ENCODE measurements around the gene TH. TPM values are rescaled to one million over a fixed set of nuclear protein-coding genes. Genes with fewer than 3 reads are reported as not detected.

Gene TH
- total and polyA plus RNA-seq, 2 of the 4 experiments (the other 2 are of a cell fraction) = 0.10 TPM; not detected in 1

GRCh38 chr11:2137202-2138067 lies 34.2 kb downstream of the TH start:
- H2BK15ac ChIP-seq (ENCODE audit: low read depth, low read length) = no peak overlapping the region
- POLR2A ChIA-PET (ENCODE audit: unreplicated experiment) = no interaction called here
- H4K5ac ChIP-seq (ENCODE audit: low read depth, low read length) = no peak overlapping the region
- H2AK9ac ChIP-seq (replicated peaks; ENCODE audit: low read depth, low read length, poor library complexity) = peak overlapping the region; percentile 88
- peak; percentile 81 for ATAC-seq (ENCODE audit: low read depth)
- dilution Hi-C loops (cut with HindIII; ENCODE audit: low sequenced_read_pairs, unreplicated experiment) (no loop called here), intact Hi-C loops (cut with micrococcal nuclease) (loop anchor here (5.0 kb wide), 1 partner anchor 40 kb away; no protein-coding TSS in a partner anchor), in situ Hi-C loops (cut with MboI; ENCODE audit: low sequenced_read_pairs) (no loop called here)
- H3K27ac ChIP-seq (ENCODE audit: insufficient read depth, low read length) = no peak overlapping the region
- peak overlapping the region; percentile 86 for H2AFZ ChIP-seq (replicated peaks; ENCODE audit: low read length, poor library complexity)
- H3K9me1 ChIP-seq (ENCODE audit: insufficient read depth, low read length) = no peaks in the 10 kb centered on the region
- peak overlapping the region; percentile 52 to 57; a peak in 1 of 4 replicates for H4K8ac ChIP-seq (ENCODE audit: low read depth in 2 of 2, low read length in 2 of 2)
- H3K4me1 ChIP-seq (ENCODE audit: control insufficient read depth, insufficient read depth, low read length) = no peaks in the 10 kb centered on the region; the same call in 1 of the 2 replicates
- peak overlapping the region; percentile 28; the same call in 1 of the 2 replicates for H3K9ac ChIP-seq (ENCODE audit: low read depth, low read length)
- TF ChIP-seq ELK1 (IDR thresholded peaks at IDR 0.05; ENCODE audit: borderline replicate concordance, low read depth, low read length) = no peak
- no peak for TF ChIP-seq RCOR1 (IDR thresholded peaks at IDR 0.05; ENCODE audit: insufficient replicate concordance, low read length)
- TF ChIP-seq FOS (IDR thresholded peaks at IDR 0.05; ENCODE audit: low read depth, low read length) = no peak
- no peak for TF ChIP-seq CHD1 (IDR thresholded peaks at IDR 0.05; ENCODE audit: low read depth, low read length)
- TF ChIP-seq MAZ (IDR thresholded peaks at IDR 0.05; ENCODE audit: borderline replicate concordance, low read depth, low read length) = peak; percentile 48; the same call in 1 of the 2 replicates
- TF ChIP-seq CEBPB (IDR thresholded peaks at IDR 0.05; ENCODE audit: low read depth, low read length) = no peak
- H3K36me3 ChIP-seq (ENCODE audit: control insufficient read depth, insufficient read depth, low read length) = no peaks in the 10 kb centered on the region
- H3K23ac ChIP-seq (ENCODE audit: low read depth, low read length) = no peak overlapping the region
- H3K14ac ChIP-seq (replicated peaks; ENCODE audit: low read depth, low read length) = no peak overlapping the region
- peak overlapping the region; percentile 28; the same call in 1 of the 2 replicates for H2AK5ac ChIP-seq (ENCODE audit: low read depth, low read length)
- H3K4me3 ChIP-seq (ENCODE audit: insufficient read depth, low read depth, low read length) = peak overlapping the region; percentile 44
- H3K9me3 ChIP-seq (ENCODE audit: control insufficient read depth, insufficient read depth, low read length) = no peaks in the 10 kb centered on the region
- peak overlapping the region; percentile 55; the same call in 1 of the 2 replicates for H4K91ac ChIP-seq (ENCODE audit: insufficient read depth, low read depth, low read length)
- H3K79me1 ChIP-seq (ENCODE audit: low read depth in 1 of 2, low read length in 2 of 2) = peaks cover 0 to 4% of the 10 kb centered on the region in 2 experiments; a peak in 1 of 4 replicates
- H3K4ac ChIP-seq (ENCODE audit: low read depth, low read length) = peak overlapping the region; percentile 77
- no TSS peak for BruUV-seq (replicated peaks)
- H3K56ac ChIP-seq (ENCODE audit: extremely low read depth, insufficient read depth, low read length) = peak overlapping the region; percentile 32; the same call in 1 of the 2 replicates
- peaks cover 66% of the 10 kb centered on the region for H3K27me3 ChIP-seq (ENCODE audit: control insufficient read depth, insufficient read depth, low read length)
- no peak overlapping the region for H3K18ac ChIP-seq (ENCODE audit: low read depth, low read length)
- CTCF ChIA-PET = interaction anchor here (1.4 kb wide), 1 partner anchor 13 kb away, joined by 7 read pairs; no protein-coding TSS in a partner anchor
- no peak overlapping the region for H2BK5ac ChIP-seq (ENCODE audit: low read depth, low read length, poor library complexity, severe bottlenecking)
- H2BK120ac ChIP-seq (ENCODE audit: low read depth, low read length) = peak overlapping the region; percentile 40
- peak overlapping the region; percentile 78 for H3K4me2 ChIP-seq (ENCODE audit: low read depth, low read length)
- DNase-seq = peak; percentile 48
- H4K20me1 ChIP-seq (ENCODE audit: insufficient read depth, low read length) = peaks cover 31% of the 10 kb centered on the region
- peak overlapping the region; percentile 53; the same call in 1 of the 2 replicates for H2BK20ac ChIP-seq (ENCODE audit: low read depth, low read length)
- 3% methylated on average over 7 of the region's 50 CpGs; no CpG with 5 or more reads in 1 of the 2 experiments for WGBS, 2 experiments (ENCODE audit: extremely low coverage in 2 of 2, insufficient read length in 1 of 2)
